ENCODE results near the gene RALB.

Gene RALB

GRCh38 chr2:120314690-120315366 lies 62.2 kb downstream of the RALB start:
- no peak for TF ChIP-seq CTCF (IDR thresholded peaks at IDR 0.05; ENCODE audit: low read depth, low read length, missing control alignments)
- H3K4me3 ChIP-seq (replicated peaks; ENCODE audit: low read depth, low read length), result no peak overlapping the region
- no peak for DNase-seq (ENCODE audit: extremely low read depth, low read depth)

- no peak overlapping the region for H3K4me3 ChIP-seq (replicated peaks; ENCODE audit: low read depth, low read length)
- no peak for DNase-seq (ENCODE audit: extremely low read depth, low read depth)
- no peak for TF ChIP-seq CTCF (IDR thresholded peaks at IDR 0.05; ENCODE audit: low read depth, low read length, missing control alignments)
Measured at GRCh38 chr2:120315367-120316033, 62.8 kb downstream of the RALB start.

- DNase-seq (ENCODE audit: extremely low read depth, low read depth), result no peak
- H3K4me3 ChIP-seq (replicated peaks; ENCODE audit: low read depth, low read length), result no peak overlapping the region
- no peak for TF ChIP-seq CTCF (IDR thresholded peaks at IDR 0.05; ENCODE audit: low read depth, low read length, missing control alignments)
Measured at GRCh38 chr2:120316071-120316470, 63.4 kb downstream of the RALB start.

DNA sequence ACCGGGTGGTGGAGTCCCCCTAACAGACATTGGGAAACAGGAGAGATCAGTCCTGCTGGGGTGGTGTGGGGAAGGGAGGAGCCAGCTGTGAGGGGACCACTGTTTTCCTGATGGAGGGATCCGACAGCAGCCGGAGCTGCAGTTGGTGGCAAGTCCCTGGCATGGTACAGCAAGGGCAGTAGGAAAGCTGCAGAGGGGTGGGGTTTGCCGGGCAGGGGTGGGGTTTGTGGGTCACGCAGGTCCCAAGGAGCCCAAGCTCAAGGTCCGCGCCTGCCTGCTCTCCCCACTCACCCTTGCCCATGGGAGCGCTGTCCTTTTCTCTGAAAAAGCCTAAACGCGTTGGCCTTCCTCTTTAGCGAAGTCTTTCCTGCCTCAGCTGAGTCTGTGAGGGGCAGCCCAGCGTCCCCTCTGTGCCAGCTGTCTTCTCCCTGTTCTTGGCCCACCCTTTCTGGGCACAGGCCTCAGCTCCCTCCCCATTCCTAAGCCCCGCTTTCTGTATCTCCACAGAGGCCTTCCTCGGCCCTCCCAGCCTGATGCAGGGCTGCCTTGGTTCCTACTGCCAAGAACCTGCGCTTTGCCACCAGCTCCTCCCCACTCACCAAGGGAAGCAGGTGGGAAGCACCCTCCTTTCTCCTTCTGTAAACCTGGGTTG lies 64.0 kb downstream of the RALB start:
- no peak for TF ChIP-seq CTCF (IDR thresholded peaks at IDR 0.05; ENCODE audit: low read depth, low read length, missing control alignments)
- DNase-seq (ENCODE audit: extremely low read depth, low read depth), result no peak
- no peak overlapping the region for H3K4me3 ChIP-seq (replicated peaks; ENCODE audit: low read depth, low read length)

DNA sequence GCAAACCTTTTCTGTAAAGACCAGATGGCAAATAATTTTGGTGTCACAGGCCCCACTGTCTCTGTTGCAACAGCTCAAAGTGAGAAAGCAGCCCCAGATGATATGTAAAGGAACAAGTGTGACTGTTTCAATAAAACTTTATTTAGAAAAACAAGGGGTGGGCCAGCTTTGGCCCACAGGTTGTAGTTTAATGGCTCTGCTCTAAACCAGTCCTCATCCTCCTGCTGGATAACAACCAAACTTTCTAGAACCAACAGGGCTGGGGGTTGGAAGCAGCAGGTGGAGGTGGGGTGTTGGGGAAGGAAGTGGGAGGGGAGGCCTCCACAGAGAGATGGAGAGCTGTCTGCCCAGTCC lies 64.5 kb downstream of the RALB start:
- DNase-seq (ENCODE audit: extremely low read depth, low read depth), result no peak
- H3K4me3 ChIP-seq (replicated peaks; ENCODE audit: low read depth, low read length), result no peak overlapping the region
- no peak for TF ChIP-seq CTCF (IDR thresholded peaks at IDR 0.05; ENCODE audit: low read depth, low read length, missing control alignments)

GRCh38 chr2:120317916-120318315 lies 65.3 kb downstream of the RALB start:
- no peak overlapping the region for H3K4me3 ChIP-seq (replicated peaks; ENCODE audit: low read depth, low read length)
- DNase-seq (ENCODE audit: extremely low read depth, low read depth), result no peak
- TF ChIP-seq CTCF (IDR thresholded peaks at IDR 0.05; ENCODE audit: low read depth, low read length, missing control alignments), result no peak

Data from HFF-Myc (cell line).